Endothelial cell of umbilical vein (primary cell): ENCODE data around the gene PRSS53.

Source experiments
- EZH2 ChIP-seq: IDR thresholded peaks from 2 replicates; pipeline ENCODE4 v1.6.1; 2012; ENCODE audit warnings: borderline replicate concordance, low read depth, mild to moderate bottlenecking, moderate library complexity, low read length, inconsistent platforms; ENCODE audit not compliant: severe bottlenecking
- FOS ChIP-seq: IDR thresholded peaks from 2 replicates; pipeline ENCODE4 v1.6.1; 2011; ENCODE audit warnings: mild to moderate bottlenecking, low read length, moderate library complexity, borderline replicate concordance; ENCODE audit not compliant: insufficient read depth
- JUN ChIP-seq: IDR thresholded peaks from 2 replicates; pipeline ENCODE4 v1.6.1; 2011; ENCODE audit warnings: borderline replicate concordance, low read depth; ENCODE audit not compliant: insufficient read length, insufficient read depth
- POLR2A ChIP-seq: IDR thresholded peaks from 2 replicates; pipeline ENCODE4 v1.6.1; 2012; ENCODE audit warnings: low read depth, mild to moderate bottlenecking, control low read depth, low read length
- POLR2AphosphoS5 ChIP-seq: IDR thresholded peaks from 2 replicates; pipeline ENCODE4 v1.6.1; 2012; ENCODE audit warnings: low read depth, mild to moderate bottlenecking, control low read depth, low read length, moderate library complexity; ENCODE audit not compliant: insufficient read depth
- TF ChIP-seq, protein P1 (sequence below), 2 donors: IDR thresholded peaks; 1 replicate in 1 of 2; 2 replicates in 1 of 2; pipeline ENCODE4 v1.5.1; 2011; ENCODE audit warnings: low read length in 2 of 2, mild to moderate bottlenecking in 2 of 2, moderate library complexity in 2 of 2, control low read depth in 1 of 2, inconsistent platforms in 1 of 2, low read depth in 1 of 2; ENCODE audit not compliant: insufficient read depth in 1 of 2; ENCODE audit errors: extremely low read depth in 1 of 2

DNA sequence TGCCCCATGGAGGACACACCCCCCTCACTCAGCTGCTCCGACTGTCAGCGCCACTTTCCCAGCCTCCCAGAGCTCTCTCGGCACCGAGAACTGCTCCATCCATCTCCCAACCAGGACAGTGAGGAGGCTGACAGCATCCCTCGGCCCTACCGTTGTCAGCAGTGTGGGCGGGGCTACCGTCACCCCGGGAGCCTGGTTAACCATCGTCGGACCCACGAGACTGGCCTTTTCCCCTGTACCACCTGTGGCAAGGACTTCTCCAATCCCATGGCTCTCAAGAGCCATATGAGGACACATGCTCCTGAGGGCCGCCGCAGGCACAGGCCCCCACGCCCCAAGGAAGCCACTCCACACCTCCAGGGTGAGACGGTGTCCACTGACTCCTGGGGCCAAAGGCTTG is 12.4 kb downstream of the PRSS53 start:
- TF ChIP-seq, protein P1, sequence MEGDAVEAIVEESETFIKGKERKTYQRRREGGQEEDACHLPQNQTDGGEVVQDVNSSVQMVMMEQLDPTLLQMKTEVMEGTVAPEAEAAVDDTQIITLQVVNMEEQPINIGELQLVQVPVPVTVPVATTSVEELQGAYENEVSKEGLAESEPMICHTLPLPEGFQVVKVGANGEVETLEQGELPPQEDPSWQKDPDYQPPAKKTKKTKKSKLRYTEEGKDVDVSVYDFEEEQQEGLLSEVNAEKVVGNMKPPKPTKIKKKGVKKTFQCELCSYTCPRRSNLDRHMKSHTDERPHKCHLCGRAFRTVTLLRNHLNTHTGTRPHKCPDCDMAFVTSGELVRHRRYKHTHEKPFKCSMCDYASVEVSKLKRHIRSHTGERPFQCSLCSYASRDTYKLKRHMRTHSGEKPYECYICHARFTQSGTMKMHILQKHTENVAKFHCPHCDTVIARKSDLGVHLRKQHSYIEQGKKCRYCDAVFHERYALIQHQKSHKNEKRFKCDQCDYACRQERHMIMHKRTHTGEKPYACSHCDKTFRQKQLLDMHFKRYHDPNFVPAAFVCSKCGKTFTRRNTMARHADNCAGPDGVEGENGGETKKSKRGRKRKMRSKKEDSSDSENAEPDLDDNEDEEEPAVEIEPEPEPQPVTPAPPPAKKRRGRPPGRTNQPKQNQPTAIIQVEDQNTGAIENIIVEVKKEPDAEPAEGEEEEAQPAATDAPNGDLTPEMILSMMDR (IDR thresholded peaks at IDR 0.05; ENCODE audit: extremely low read depth in 1 of 2, insufficient read depth in 1 of 2, low read depth in 1 of 2, low read length in 2 of 2): no peak
- TF ChIP-seq POLR2A (no peak), POLR2AphosphoS5 (no peak), JUN (no peak), EZH2 (no peak), FOS (no peak)
